NB4 (cell line): Measurements from ENCODE around the gene RAP1GAP.

Source experiments
- DNase-seq: peaks from one replicate; pipeline ENCODE4 v3.0.0; 2010; ENCODE audit warnings: low read depth
- H3K4me3 ChIP-seq: one replicate; pipeline ENCODE4 v1.5.1; 2011; ENCODE audit warnings: mild to moderate bottlenecking, low read depth, low read length, moderate library complexity
- MYC ChIP-seq: IDR thresholded peaks from 2 replicates; pipeline ENCODE4 v1.6.1; 2011; ENCODE audit warnings: low read depth, low read length
- POLR2A ChIP-seq: IDR thresholded peaks from 2 replicates; pipeline ENCODE4 v1.6.1; 2011; ENCODE audit warnings: mild to moderate bottlenecking; ENCODE audit not compliant: insufficient read length; ENCODE audit errors: extremely low read depth
- TF ChIP-seq, protein P1 (sequence below): IDR thresholded peaks from one replicate; pipeline ENCODE4 v1.5.1; 2012; ENCODE audit warnings: low read depth, low read length
- TF ChIP-seq, protein P2 (sequence below): IDR thresholded peaks from 2 replicates; pipeline ENCODE4 v1.6.1; 2011; ENCODE audit warnings: low read depth, low read length

The RAP1GAP gene

DNA sequence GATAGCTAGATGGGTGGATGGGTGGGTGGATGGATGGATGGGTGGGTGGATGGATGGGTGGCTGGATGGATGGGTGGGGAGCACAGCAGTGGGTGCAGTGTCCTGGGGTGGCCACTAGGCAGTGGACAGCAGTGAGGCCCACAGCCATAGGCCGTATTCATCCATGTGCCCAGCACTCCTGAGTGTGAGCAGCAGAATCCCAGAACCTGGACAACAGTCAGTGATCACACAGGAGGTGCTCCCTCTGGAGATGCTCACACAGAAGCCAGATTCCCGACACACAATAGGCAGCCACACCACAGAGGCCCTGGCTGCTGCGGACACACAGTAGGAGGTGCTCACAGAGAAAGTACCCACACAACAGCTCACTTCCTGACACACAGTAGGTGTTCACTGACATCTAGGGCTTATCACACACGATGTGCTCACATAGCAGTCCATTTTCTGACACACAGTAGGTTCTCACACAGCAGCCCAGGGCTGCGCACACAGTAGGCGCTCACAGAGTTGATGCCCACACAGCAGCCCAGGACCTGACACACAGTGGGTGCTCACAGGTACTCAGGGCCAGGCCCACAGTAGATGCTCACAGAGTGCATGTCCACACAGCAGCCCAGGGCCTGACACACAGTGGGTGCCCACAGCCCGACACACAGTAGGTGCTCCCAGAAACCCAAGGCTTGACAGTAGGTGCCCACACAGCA, 64.0 kb downstream of the RAP1GAP start:
- DNase-seq: no peak
- H3K4me3 ChIP-seq: no peak overlapping the region
- TF ChIP-seq, protein P1, sequence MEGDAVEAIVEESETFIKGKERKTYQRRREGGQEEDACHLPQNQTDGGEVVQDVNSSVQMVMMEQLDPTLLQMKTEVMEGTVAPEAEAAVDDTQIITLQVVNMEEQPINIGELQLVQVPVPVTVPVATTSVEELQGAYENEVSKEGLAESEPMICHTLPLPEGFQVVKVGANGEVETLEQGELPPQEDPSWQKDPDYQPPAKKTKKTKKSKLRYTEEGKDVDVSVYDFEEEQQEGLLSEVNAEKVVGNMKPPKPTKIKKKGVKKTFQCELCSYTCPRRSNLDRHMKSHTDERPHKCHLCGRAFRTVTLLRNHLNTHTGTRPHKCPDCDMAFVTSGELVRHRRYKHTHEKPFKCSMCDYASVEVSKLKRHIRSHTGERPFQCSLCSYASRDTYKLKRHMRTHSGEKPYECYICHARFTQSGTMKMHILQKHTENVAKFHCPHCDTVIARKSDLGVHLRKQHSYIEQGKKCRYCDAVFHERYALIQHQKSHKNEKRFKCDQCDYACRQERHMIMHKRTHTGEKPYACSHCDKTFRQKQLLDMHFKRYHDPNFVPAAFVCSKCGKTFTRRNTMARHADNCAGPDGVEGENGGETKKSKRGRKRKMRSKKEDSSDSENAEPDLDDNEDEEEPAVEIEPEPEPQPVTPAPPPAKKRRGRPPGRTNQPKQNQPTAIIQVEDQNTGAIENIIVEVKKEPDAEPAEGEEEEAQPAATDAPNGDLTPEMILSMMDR: no peak
- TF ChIP-seq, protein P2, sequence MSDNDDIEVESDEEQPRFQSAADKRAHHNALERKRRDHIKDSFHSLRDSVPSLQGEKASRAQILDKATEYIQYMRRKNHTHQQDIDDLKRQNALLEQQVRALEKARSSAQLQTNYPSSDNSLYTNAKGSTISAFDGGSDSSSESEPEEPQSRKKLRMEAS: no peak
- TF ChIP-seq MYC (no peak), POLR2A (no peak)

DNA sequence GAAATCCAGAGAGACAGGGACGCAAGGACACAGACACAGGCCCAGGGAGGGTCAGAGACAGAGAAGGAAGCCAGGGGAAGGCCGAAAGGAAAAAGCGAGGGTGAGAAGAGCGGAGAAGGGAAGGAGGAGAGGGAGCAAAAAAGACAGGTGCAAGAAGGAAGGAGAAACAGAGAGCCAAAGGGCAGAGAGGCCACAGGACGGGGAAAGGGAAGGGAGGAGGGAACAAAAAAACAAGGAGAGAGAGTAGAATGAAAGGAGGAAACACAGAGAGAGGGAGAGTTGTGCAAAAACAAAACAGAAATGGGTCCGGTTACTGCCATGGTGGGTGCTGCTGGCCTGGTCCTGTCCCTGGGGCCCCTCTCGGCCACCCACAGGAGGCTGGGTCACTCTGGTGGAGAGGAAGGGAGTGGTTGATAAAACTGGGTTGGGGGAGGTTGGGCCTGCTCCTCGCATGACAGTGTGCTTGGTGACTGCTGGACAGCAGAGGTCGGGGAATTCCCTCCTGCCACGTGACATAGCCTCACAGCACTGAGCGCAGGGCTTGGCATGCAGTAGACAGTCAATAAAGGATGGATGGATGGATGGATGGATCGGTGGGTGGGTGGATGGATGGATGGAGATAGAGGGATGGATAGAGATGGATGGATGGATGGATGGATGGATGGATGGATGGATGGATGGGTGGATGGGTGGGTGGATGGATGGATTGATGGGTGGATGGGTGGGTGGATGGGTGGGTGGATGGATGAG, 64.8 kb downstream of the RAP1GAP start:
- TF ChIP-seq, protein P2: no peak
- TF ChIP-seq MYC: no peak
- TF ChIP-seq POLR2A: no peak
- TF ChIP-seq, protein P1: no peak
- H3K4me3 ChIP-seq: no peak overlapping the region
- no peak for DNase-seq

DNA sequence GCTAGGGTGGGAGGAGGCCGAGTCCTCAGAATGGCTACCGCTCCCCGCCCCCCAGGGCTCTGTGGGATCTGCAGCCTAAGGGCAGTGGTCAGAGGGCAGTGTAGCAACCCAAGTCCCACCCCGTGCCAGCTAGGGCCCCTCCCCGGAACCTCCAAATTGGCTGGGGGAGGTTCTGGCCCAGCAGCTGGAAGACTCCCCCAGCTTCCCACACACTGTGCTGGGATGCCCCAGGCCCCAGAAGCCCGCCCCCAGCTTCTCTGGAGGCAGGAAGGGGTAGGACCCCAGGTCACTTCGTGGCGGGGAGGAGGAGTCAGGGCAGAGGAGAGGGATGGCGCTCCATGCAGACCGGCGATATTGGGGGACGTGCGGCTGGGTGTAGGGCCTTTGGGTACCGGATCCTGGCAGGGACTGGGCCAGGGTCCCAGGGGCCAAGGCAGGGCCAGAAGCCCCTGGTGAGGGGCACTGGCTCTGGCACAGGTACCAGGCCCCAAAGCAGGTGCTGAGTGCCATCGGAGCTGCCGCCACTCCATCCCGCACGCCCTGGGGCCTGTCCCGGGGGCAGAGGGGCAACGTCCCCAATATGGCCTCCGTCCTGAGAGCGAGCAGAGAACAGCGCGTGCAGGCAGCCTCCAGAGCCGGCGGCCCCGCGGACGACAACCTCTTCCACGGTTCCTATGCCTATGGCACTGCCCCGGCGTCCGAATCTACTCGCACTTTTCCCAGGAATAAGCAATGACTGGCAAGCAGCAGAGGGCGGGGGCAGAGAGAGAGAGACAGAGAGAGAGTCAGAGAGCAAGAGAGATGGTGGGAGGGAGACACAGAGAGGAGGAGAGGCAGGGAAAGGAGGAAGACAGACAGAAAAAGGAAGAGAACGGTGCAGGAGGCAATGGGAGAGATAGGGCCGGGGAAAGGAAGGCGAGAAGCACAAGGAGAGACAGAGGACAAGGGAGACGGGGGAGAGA, 65.7 kb downstream of the RAP1GAP start:
- H3K4me3 ChIP-seq: no peak overlapping the region
- no peak for TF ChIP-seq MYC
- no peak for TF ChIP-seq POLR2A
- TF ChIP-seq, protein P2: no peak
- TF ChIP-seq, protein P1: no peak
- DNase-seq: no peak

DNA sequence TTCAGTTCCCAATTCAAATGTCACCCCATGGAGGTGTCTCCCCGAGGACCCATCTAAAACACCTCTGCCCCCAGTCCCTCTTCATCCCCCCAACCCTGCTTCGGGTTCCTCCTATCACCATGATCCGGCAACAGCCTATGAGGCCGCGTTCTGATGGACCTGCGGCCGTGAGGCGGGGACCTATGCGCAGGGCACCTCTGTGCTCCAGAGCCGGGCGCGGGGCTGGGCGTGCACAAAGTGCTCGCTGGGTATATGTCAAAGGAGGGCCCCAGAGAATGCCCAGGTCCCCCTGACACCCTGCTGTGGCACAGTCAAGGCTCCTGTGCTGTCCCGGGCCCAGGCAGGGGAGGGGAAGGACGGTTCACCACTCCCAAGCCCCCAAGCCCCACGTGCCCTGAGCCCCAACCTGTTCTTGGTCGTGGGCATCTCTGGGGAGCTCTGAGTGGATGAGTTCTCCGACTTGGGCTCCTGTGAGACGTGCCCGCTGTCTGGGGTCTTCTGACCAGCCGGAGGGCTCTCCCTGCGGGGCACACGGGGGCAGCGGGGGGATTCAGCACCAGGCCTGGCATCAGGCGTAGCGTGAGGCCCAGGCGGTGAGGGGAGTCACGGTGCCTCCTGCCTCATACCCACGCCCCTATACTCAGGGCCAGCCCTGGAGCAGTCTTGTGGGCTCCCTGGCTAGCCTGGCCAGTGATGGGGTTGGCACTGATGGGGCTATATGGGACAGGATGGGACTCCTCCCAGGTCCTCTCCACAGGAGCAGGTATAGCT, 67.7 kb downstream of the RAP1GAP start:
- TF ChIP-seq, protein P2: no peak
- TF ChIP-seq POLR2A: no peak
- no peak for TF ChIP-seq MYC
- TF ChIP-seq, protein P1: no peak
- DNase-seq: no peak

DNA sequence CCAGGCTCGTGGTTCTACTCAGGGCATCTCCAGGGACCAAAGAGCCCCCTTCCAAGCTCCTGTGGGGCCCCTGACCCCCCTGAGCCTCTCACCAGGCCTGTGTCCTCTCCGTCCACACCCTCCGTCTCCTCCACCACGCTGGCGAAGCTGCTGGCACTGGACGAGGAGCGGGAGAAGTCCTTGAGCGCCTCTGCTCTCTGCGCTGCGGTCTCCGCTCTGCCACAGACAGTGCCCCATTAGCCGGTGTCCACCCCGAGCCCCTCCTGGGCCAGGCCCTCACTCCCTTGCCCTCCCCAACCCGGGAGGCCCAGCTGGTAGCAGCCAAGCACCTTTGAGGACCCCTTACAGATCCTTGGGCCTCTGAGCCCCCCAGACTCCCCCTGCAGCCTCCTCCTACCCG, 69.8 kb downstream of the RAP1GAP start:
- TF ChIP-seq MYC (no peak), POLR2A (no peak)
- TF ChIP-seq, protein P1: no peak
- TF ChIP-seq, protein P2: no peak
- DNase-seq: no peak
- no peak overlapping the region for H3K4me3 ChIP-seq

More for the DNA sequence above, 67.7 kb downstream of the RAP1GAP start:
- no peak overlapping the region for H3K4me3 ChIP-seq
